Liver (tissue), 3 donors: ENCODE results near the gene NISCH.

Experiments used
- ATF3 ChIP-seq: IDR thresholded peaks from 2 replicates; pipeline ENCODE4 v1.6.1; 2016; ENCODE audit warnings: antibody characterized with exemption
- CTCF ChIP-seq: fragments of 150-350 bp; IDR thresholded peaks from 2 replicates; pipeline ENCODE4 v1.5.1; 2017; ENCODE audit warnings: improper control_type of control experiment, low read depth, low read length; ENCODE audit not compliant: missing input control
- FOXA1 ChIP-seq: IDR thresholded peaks from 2 replicates; pipeline ENCODE4 v1.6.1; 2016; ENCODE audit warnings: antibody characterized with exemption
- GABPA ChIP-seq, 2 donors: IDR thresholded peaks in 1 of 2; conservative IDR thresholded peaks in 1 of 2; 2 replicates each; pipeline ENCODE4 v1.6.1; 2016; ENCODE audit warnings: antibody characterized with exemption in 2 of 2, mild to moderate bottlenecking in 1 of 2, moderate library complexity in 1 of 2
- HNF4A ChIP-seq, 2 donors: conservative IDR thresholded peaks; 2 replicates each; pipeline ENCODE4 v1.6.1; 2016; ENCODE audit warnings: antibody characterized with exemption in 2 of 2, mild to moderate bottlenecking in 2 of 2
- JUND ChIP-seq, 2 donors: IDR thresholded peaks; 2 replicates each; pipeline ENCODE4 v1.6.1; 2016; ENCODE audit warnings: antibody characterized with exemption in 2 of 2
- RAD21 ChIP-seq, 2 donors: IDR thresholded peaks; 2 replicates each; pipeline ENCODE4 v1.6.1; 2016; ENCODE audit warnings: antibody characterized with exemption in 2 of 2, mild to moderate bottlenecking in 2 of 2
- REST ChIP-seq: IDR thresholded peaks from 2 replicates; pipeline ENCODE4 v1.6.1; 2016; ENCODE audit warnings: antibody characterized with exemption, mild to moderate bottlenecking
- SP1 ChIP-seq: IDR thresholded peaks from 2 replicates; pipeline ENCODE4 v1.6.1; 2018; ENCODE audit warnings: antibody characterized with exemption, mild to moderate bottlenecking
- TAF1 ChIP-seq: conservative IDR thresholded peaks from 2 replicates; pipeline ENCODE4 v1.6.1; 2016; ENCODE audit warnings: antibody characterized with exemption, mild to moderate bottlenecking
- ZBTB33 ChIP-seq: IDR thresholded peaks from 2 replicates; pipeline ENCODE4 v1.6.1; 2016; ENCODE audit warnings: antibody characterized with exemption
- donor health status: healthy.
- donor health status: healthy.

GRCh38 chr3:52450489-52451236 lies 4.7 kb upstream of the NISCH start:
- TF ChIP-seq CTCF (no peak), SP1 (no peak), RAD21 (IDR thresholded peaks at IDR 0.05) (no peak), ATF3 (no peak), REST (no peak), GABPA (IDR thresholded peaks at IDR 0.05 in 1 of 2, conservative IDR thresholded peaks at IDR 0.05 in 1 of 2) (no peak), ZBTB33 (no peak), HNF4A (conservative IDR thresholded peaks at IDR 0.05) (no peak), JUND (IDR thresholded peaks at IDR 0.05) (no peak), TAF1 (no peak), FOXA1 (no peak)
